Measurements from ENCODE around the gene CACNA1B.
"Not testable (repeated sequence)": the region's sequence is repeated elsewhere in the genome, so short reads cannot be mapped to it uniquely, and the experiment has no call there.

The CACNA1B gene

GRCh38 chr9:138102246-138103051 lies 224.9 kb downstream of the CACNA1B start:
- Histone ChIP-seq H3K36me3 (ENCODE audit: control insufficient read depth, insufficient read depth, low read length) (no peaks in the 10 kb centered on the region), H3K4me1 (ENCODE audit: control insufficient read depth, insufficient read depth, low read length, poor library complexity, severe bottlenecking) (no peaks in the 10 kb centered on the region), H3K9me3 (ENCODE audit: control insufficient read depth, low read length) (no peaks in the 10 kb centered on the region)

GRCh38 chr9:138103111-138103848 lies 225.7 kb downstream of the CACNA1B start:
- Histone ChIP-seq H3K9me3 (ENCODE audit: control insufficient read depth, low read length) (no peaks in the 10 kb centered on the region), H3K27ac (ENCODE audit: insufficient read depth, low read length, poor library complexity, severe bottlenecking) (no peak overlapping the region), H3K36me3 (ENCODE audit: control insufficient read depth, insufficient read depth, low read length) (no peaks in the 10 kb centered on the region), H3K27me3 (replicated peaks; ENCODE audit: control insufficient read depth, insufficient read depth, low read length, poor library complexity, severe bottlenecking) (no peaks in the 10 kb centered on the region), H3K4me1 (ENCODE audit: control insufficient read depth, insufficient read depth, low read length, poor library complexity, severe bottlenecking) (no peaks in the 10 kb centered on the region), H3K4me3 (ENCODE audit: insufficient read depth, low read depth, low read length, poor library complexity, severe bottlenecking) (no peak overlapping the region)
- DNase-seq = no peak

More at GRCh38 chr9:138102246-138103051, 224.9 kb downstream of the CACNA1B start:
- Histone ChIP-seq H3K4me3 (ENCODE audit: insufficient read depth, low read depth, low read length, poor library complexity, severe bottlenecking) (no peak overlapping the region), H3K27me3 (replicated peaks; ENCODE audit: control insufficient read depth, insufficient read depth, low read length, poor library complexity, severe bottlenecking) (no peaks in the 10 kb centered on the region), H3K27ac (ENCODE audit: insufficient read depth, low read length, poor library complexity, severe bottlenecking) (no peak overlapping the region)
- DNase-seq = no peak

GRCh38 chr9:138103849-138104206 lies 226.2 kb downstream of the CACNA1B start:
- Histone ChIP-seq H3K27me3 (replicated peaks; ENCODE audit: control insufficient read depth, insufficient read depth, low read length, poor library complexity, severe bottlenecking) (no peaks in the 10 kb centered on the region), H3K27ac (ENCODE audit: insufficient read depth, low read length, poor library complexity, severe bottlenecking) (no peak overlapping the region), H3K4me1 (ENCODE audit: control insufficient read depth, insufficient read depth, low read length, poor library complexity, severe bottlenecking) (no peaks in the 10 kb centered on the region), H3K36me3 (ENCODE audit: control insufficient read depth, insufficient read depth, low read length) (no peaks in the 10 kb centered on the region), H3K4me3 (ENCODE audit: insufficient read depth, low read depth, low read length, poor library complexity, severe bottlenecking) (no peak overlapping the region), H3K9me3 (ENCODE audit: control insufficient read depth, low read length) (no peaks in the 10 kb centered on the region)
- no peak for DNase-seq

- DNase-seq = no peak
- Histone ChIP-seq H3K4me3 (ENCODE audit: insufficient read depth, low read depth, low read length, poor library complexity, severe bottlenecking) (no peak overlapping the region), H3K27me3 (replicated peaks; ENCODE audit: control insufficient read depth, insufficient read depth, low read length, poor library complexity, severe bottlenecking) (no peaks in the 10 kb centered on the region), H3K4me1 (ENCODE audit: control insufficient read depth, insufficient read depth, low read length, poor library complexity, severe bottlenecking) (no peaks in the 10 kb centered on the region), H3K27ac (ENCODE audit: insufficient read depth, low read length, poor library complexity, severe bottlenecking) (no peak overlapping the region), H3K36me3 (ENCODE audit: control insufficient read depth, insufficient read depth, low read length) (no peaks in the 10 kb centered on the region), H3K9me3 (ENCODE audit: control insufficient read depth, low read length) (no peaks in the 10 kb centered on the region)
Measured at GRCh38 chr9:138104251-138105122, 226.9 kb downstream of the CACNA1B start.

GRCh38 chr9:138105123-138105415 lies 227.5 kb downstream of the CACNA1B start:
- DNase-seq = no peak

GRCh38 chr9:138105561-138106505 lies 228.3 kb downstream of the CACNA1B start:
- Histone ChIP-seq H3K27ac (ENCODE audit: insufficient read depth, low read length, poor library complexity, severe bottlenecking) (no peak overlapping the region), H3K36me3 (ENCODE audit: control insufficient read depth, insufficient read depth, low read length) (no peaks in the 10 kb centered on the region), H3K27me3 (replicated peaks; ENCODE audit: control insufficient read depth, insufficient read depth, low read length, poor library complexity, severe bottlenecking) (no peaks in the 10 kb centered on the region), H3K9me3 (ENCODE audit: control insufficient read depth, low read length) (no peaks in the 10 kb centered on the region), H3K4me1 (ENCODE audit: control insufficient read depth, insufficient read depth, low read length, poor library complexity, severe bottlenecking) (no peaks in the 10 kb centered on the region), H3K4me3 (ENCODE audit: insufficient read depth, low read depth, low read length, poor library complexity, severe bottlenecking) (no peak overlapping the region)
- DNase-seq = no peak

More at GRCh38 chr9:138105123-138105415, 227.5 kb downstream of the CACNA1B start:
- Histone ChIP-seq H3K27me3 (replicated peaks; ENCODE audit: control insufficient read depth, insufficient read depth, low read length, poor library complexity, severe bottlenecking) (no peaks in the 10 kb centered on the region), H3K4me1 (ENCODE audit: control insufficient read depth, insufficient read depth, low read length, poor library complexity, severe bottlenecking) (no peaks in the 10 kb centered on the region), H3K27ac (ENCODE audit: insufficient read depth, low read length, poor library complexity, severe bottlenecking) (no peak overlapping the region), H3K9me3 (ENCODE audit: control insufficient read depth, low read length) (no peaks in the 10 kb centered on the region), H3K4me3 (ENCODE audit: insufficient read depth, low read depth, low read length, poor library complexity, severe bottlenecking) (no peak overlapping the region), H3K36me3 (ENCODE audit: control insufficient read depth, insufficient read depth, low read length) (no peaks in the 10 kb centered on the region)

GRCh38 chr9:138107039-138107438 lies 229.5 kb downstream of the CACNA1B start:
- not testable (repeated sequence) for H3K36me3 ChIP-seq (ENCODE audit: control insufficient read depth, insufficient read depth, low read length); H3K27ac ChIP-seq (ENCODE audit: insufficient read depth, low read length, poor library complexity, severe bottlenecking); H3K9me3 ChIP-seq (ENCODE audit: control insufficient read depth, low read length); H3K4me3 ChIP-seq (ENCODE audit: insufficient read depth, low read depth, low read length, poor library complexity, severe bottlenecking); DNase-seq; H3K27me3 ChIP-seq (replicated peaks; ENCODE audit: control insufficient read depth, insufficient read depth, low read length, poor library complexity, severe bottlenecking); H3K4me1 ChIP-seq (ENCODE audit: control insufficient read depth, insufficient read depth, low read length, poor library complexity, severe bottlenecking)

- Histone ChIP-seq H3K4me1 (ENCODE audit: control insufficient read depth, insufficient read depth, low read length, poor library complexity, severe bottlenecking) (no peaks in the 10 kb centered on the region), H3K27ac (ENCODE audit: insufficient read depth, low read length, poor library complexity, severe bottlenecking) (no peak overlapping the region), H3K9me3 (ENCODE audit: control insufficient read depth, low read length) (no peaks in the 10 kb centered on the region), H3K27me3 (replicated peaks; ENCODE audit: control insufficient read depth, insufficient read depth, low read length, poor library complexity, severe bottlenecking) (no peaks in the 10 kb centered on the region), H3K4me3 (ENCODE audit: insufficient read depth, low read depth, low read length, poor library complexity, severe bottlenecking) (no peak overlapping the region), H3K36me3 (ENCODE audit: control insufficient read depth, insufficient read depth, low read length) (no peaks in the 10 kb centered on the region)
- DNase-seq = no peak
Measured at GRCh38 chr9:138111607-138112006, 234.0 kb downstream of the CACNA1B start.

- Histone ChIP-seq H3K9me3 (ENCODE audit: control insufficient read depth, low read length) (no peaks in the 10 kb centered on the region), H3K4me1 (ENCODE audit: control insufficient read depth, insufficient read depth, low read length, poor library complexity, severe bottlenecking) (no peaks in the 10 kb centered on the region), H3K4me3 (ENCODE audit: insufficient read depth, low read depth, low read length, poor library complexity, severe bottlenecking) (no peak overlapping the region), H3K27me3 (replicated peaks; ENCODE audit: control insufficient read depth, insufficient read depth, low read length, poor library complexity, severe bottlenecking) (no peaks in the 10 kb centered on the region), H3K36me3 (ENCODE audit: control insufficient read depth, insufficient read depth, low read length) (no peaks in the 10 kb centered on the region), H3K27ac (ENCODE audit: insufficient read depth, low read length, poor library complexity, severe bottlenecking) (no peak overlapping the region)
- no peak for DNase-seq
Measured at GRCh38 chr9:138112090-138112748, 234.6 kb downstream of the CACNA1B start.
